ENCODE results near the gene HEATR9.
"Not testable (repeated sequence)": the region's sequence is repeated elsewhere in the genome, so short reads cannot be mapped to it uniquely, and the experiment has no call there.

The HEATR9 gene

GRCh38 chr17:35868737-35869136 lies at the start of gene HEATR9:
TSS of gene HEATR9 (minus strand) at chr17:35868891. CDS start at chr17:35868742, 149 bp downstream.
- H3K4me3 ChIP-seq (ENCODE audit: low read depth, low read length): no peak within 1 kb of the TSS

- no peak overlapping the region for H3K4me3 ChIP-seq (ENCODE audit: low read depth, low read length)
Observed at GRCh38 chr17:35917519-35918213, 49.0 kb upstream of the HEATR9 start.

GRCh38 chr17:35915153-35915964 lies 46.7 kb upstream of the HEATR9 start:
- H3K4me3 ChIP-seq (ENCODE audit: low read depth, low read length): no peak overlapping the region

GRCh38 chr17:35914354-35914753 lies 45.7 kb upstream of the HEATR9 start:
- H3K4me3 ChIP-seq (ENCODE audit: low read depth, low read length): no peak overlapping the region

- H3K4me3 ChIP-seq (ENCODE audit: low read depth, low read length): no peak overlapping the region
Observed at GRCh38 chr17:35913609-35914008, 44.9 kb upstream of the HEATR9 start.

GRCh38 chr17:35912942-35913341 lies 44.3 kb upstream of the HEATR9 start:
- no peak overlapping the region for H3K4me3 ChIP-seq (ENCODE audit: low read depth, low read length)

GRCh38 chr17:35912339-35912912 lies 43.7 kb upstream of the HEATR9 start:
- H3K4me3 ChIP-seq (ENCODE audit: low read depth, low read length): no peak overlapping the region

GRCh38 chr17:35909408-35909807 lies 40.7 kb upstream of the HEATR9 start:
- H3K4me3 ChIP-seq (ENCODE audit: low read depth, low read length): no peak overlapping the region

GRCh38 chr17:35907691-35908090 lies 39.0 kb upstream of the HEATR9 start:
- no peak overlapping the region for H3K4me3 ChIP-seq (ENCODE audit: low read depth, low read length)

GRCh38 chr17:35906926-35907637 lies 38.4 kb upstream of the HEATR9 start:
- no peak overlapping the region for H3K4me3 ChIP-seq (ENCODE audit: low read depth, low read length)

- H3K4me3 ChIP-seq (ENCODE audit: low read depth, low read length): no peak overlapping the region
Observed at GRCh38 chr17:35906191-35906925, 37.7 kb upstream of the HEATR9 start.

GRCh38 chr17:35903451-35903850 lies 34.8 kb upstream of the HEATR9 start:
- H3K4me3 ChIP-seq (ENCODE audit: low read depth, low read length): no peak overlapping the region

- no peak overlapping the region for H3K4me3 ChIP-seq (ENCODE audit: low read depth, low read length)
Observed at GRCh38 chr17:35901631-35902175, 33.0 kb upstream of the HEATR9 start.

- H3K4me3 ChIP-seq (ENCODE audit: low read depth, low read length): no peak overlapping the region
Observed at GRCh38 chr17:35900708-35901480, 32.2 kb upstream of the HEATR9 start.

GRCh38 chr17:35900280-35900679 lies 31.6 kb upstream of the HEATR9 start:
- no peak overlapping the region for H3K4me3 ChIP-seq (ENCODE audit: low read depth, low read length)

- no peak overlapping the region for H3K4me3 ChIP-seq (ENCODE audit: low read depth, low read length)
Observed at GRCh38 chr17:35898283-35899070, 29.8 kb upstream of the HEATR9 start.

- not testable (repeated sequence) for H3K4me3 ChIP-seq (ENCODE audit: low read depth, low read length)
Observed at GRCh38 chr17:35897772-35898171, 29.1 kb upstream of the HEATR9 start.

- no peak overlapping the region for H3K4me3 ChIP-seq (ENCODE audit: low read depth, low read length)
Observed at GRCh38 chr17:35895636-35896587, 27.2 kb upstream of the HEATR9 start.

Data from iPS-11a (cell line).